ENCODE data around the gene L3MBTL1. TPM values are rescaled to one million over a fixed set of nuclear protein-coding genes. Genes with fewer than 3 reads are reported as not detected.

The L3MBTL1 gene
- total and polyA plus RNA-seq, 2 of the 4 experiments (the other 2 are of a cell fraction): 2.2 to 4.5 TPM

DNA sequence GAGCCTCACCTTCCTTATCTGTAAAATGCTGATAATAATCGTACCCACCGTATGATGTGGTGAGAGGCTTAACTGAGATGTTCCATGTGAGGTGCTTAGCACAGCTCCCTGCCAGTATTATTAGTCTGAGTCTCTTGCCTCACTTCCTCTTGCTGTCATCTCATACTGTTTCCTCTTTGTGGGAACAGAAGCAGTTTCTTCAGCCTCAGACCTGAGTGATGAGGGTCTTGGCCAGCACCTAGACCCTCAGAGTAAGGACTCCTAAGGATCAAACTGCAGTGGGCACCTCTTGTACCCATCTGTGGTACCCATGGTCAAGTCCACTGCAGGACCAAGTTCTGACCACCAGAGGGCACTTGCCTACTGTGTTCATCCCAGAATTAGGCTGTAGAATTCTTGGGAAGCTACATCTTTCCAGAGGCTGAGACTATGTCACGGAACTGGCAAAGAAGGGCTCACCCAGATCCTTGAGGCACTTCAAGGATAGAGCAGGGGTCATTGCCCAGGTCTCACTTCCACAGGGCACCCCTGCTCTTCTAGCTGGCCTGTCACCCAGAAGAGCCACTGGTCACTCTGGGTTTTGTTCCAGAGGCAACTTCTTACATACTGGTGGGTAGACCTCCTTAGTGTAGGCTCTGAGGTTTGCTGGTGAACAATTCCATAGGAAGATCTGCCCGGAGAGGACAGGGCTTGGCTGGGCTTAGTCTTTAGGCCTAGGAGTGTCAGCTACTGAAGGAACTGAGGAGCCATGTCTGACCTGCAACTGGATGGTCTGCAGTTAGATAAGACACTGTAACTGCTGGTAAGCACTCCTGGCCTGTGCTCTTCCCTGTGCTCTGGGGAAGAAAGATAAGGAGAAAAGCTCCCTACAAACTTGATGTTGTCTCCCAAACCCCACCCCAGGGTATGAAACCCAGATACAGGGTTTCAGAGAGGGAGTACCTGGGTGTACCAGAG lies 30.7 kb downstream of the L3MBTL1 start:
- H3K9me3 ChIP-seq (ENCODE audit: control insufficient read depth, insufficient read depth, low read length): no peaks in the 10 kb centered on the region
- POLR2A ChIA-PET (ENCODE audit: unreplicated experiment): no interaction called here
- WGBS, 2 experiments (ENCODE audit: extremely low coverage in 2 of 2, insufficient read length in 1 of 2): no CpG with 5 or more reads among the region's 4 CpGs

More for the DNA sequence above, 30.7 kb downstream of the L3MBTL1 start:
- TF ChIP-seq CTCF (conservative IDR thresholded peaks at IDR 0.05; ENCODE audit: low read depth, low read length): peak; percentile 88
- peak; percentile 85 for TF ChIP-seq SMC3 (IDR thresholded peaks at IDR 0.05; ENCODE audit: low read depth, low read length)
- TF ChIP-seq MAFK (IDR thresholded peaks at IDR 0.05; ENCODE audit: low read depth, low read length): no peak
- peak; percentile 83 for TF ChIP-seq RAD21 (IDR thresholded peaks at IDR 0.05; ENCODE audit: low read length)
- ATAC-seq (ENCODE audit: low read depth) (peak; percentile 96), DNase-seq (peak; percentile 60)
- Histone ChIP-seq H3K79me1 (ENCODE audit: low read depth in 1 of 2, low read length in 2 of 2) (no peaks in the 10 kb centered on the region), H3K4me1 (ENCODE audit: control insufficient read depth, insufficient read depth, low read length) (no peaks in the 10 kb centered on the region; the same call in 1 of the 2 replicates), H2AFZ (replicated peaks; ENCODE audit: low read length, poor library complexity) (no peak overlapping the region), H2BK5ac (ENCODE audit: low read depth, low read length, poor library complexity, severe bottlenecking) (no peak overlapping the region), H2BK15ac (ENCODE audit: low read depth, low read length) (no peak overlapping the region), H4K20me1 (ENCODE audit: insufficient read depth, low read length) (no peaks in the 10 kb centered on the region), H3K14ac (replicated peaks; ENCODE audit: low read depth, low read length) (no peak overlapping the region), H3K36me3 (ENCODE audit: control insufficient read depth, insufficient read depth, low read length) (peaks cover 3% of the 10 kb centered on the region), H4K91ac (ENCODE audit: insufficient read depth, low read depth, low read length) (no peak overlapping the region), H2AK9ac (replicated peaks; ENCODE audit: low read depth, low read length, poor library complexity) (peak overlapping the region; percentile 2), H3K4ac (ENCODE audit: low read depth, low read length) (no peak overlapping the region), H3K4me2 (ENCODE audit: low read depth, low read length) (no peak overlapping the region), H3K9me1 (ENCODE audit: insufficient read depth, low read length) (no peaks in the 10 kb centered on the region; the same call in 1 of the 2 replicates), H3K4me3 (ENCODE audit: insufficient read depth, low read depth, low read length) (no peak overlapping the region), H2AK5ac (ENCODE audit: low read depth, low read length) (0 out of 2 replicates have a peak overlapping the region, but pooled peaks have one; percentile 21), H4K5ac (ENCODE audit: low read depth, low read length) (no peak overlapping the region), H2BK20ac (ENCODE audit: low read depth, low read length) (no peak overlapping the region), H3K27me3 (ENCODE audit: control insufficient read depth, insufficient read depth, low read length) (no peaks in the 10 kb centered on the region; the same call in 1 of the 2 replicates), H4K8ac (ENCODE audit: low read depth in 2 of 2, low read length in 2 of 2) (no peak overlapping the region), H3K27ac (ENCODE audit: insufficient read depth, low read length) (no peak overlapping the region), H3K9ac (ENCODE audit: low read depth, low read length) (no peak overlapping the region), H2BK120ac (ENCODE audit: low read depth, low read length) (no peak overlapping the region), H3K23ac (ENCODE audit: low read depth, low read length) (no peak overlapping the region), H3K56ac (ENCODE audit: extremely low read depth, insufficient read depth, low read length) (no peak overlapping the region), H3K18ac (ENCODE audit: low read depth, low read length) (no peak overlapping the region)
- intact Hi-C loops (cut with micrococcal nuclease): loop anchor here (1.0 to 5.0 kb wide), 5 partner anchors 52 to 555 kb away; partner anchors contain the start of gene IFT52
- in situ Hi-C loops (cut with MboI; ENCODE audit: low sequenced_read_pairs): loop anchor here (5.0 to 10.0 kb wide), 2 partner anchors 157 to 544 kb away; no protein-coding TSS in a partner anchor
- CTCF ChIA-PET: interaction anchor here (0.5 to 1.6 kb wide), 10 partner anchors 10 to 542 kb away, joined by 3 to 20 read pairs (median 4); partner anchors contain the start of genes IFT52 and SGK2
- dilution Hi-C loops (cut with HindIII; ENCODE audit: low sequenced_read_pairs, unreplicated experiment): no loop called here
- no TSS peak for BruUV-seq (replicated peaks)

All from IMR-90 (cell line).